Ascending aorta (tissue), 2 donors: Measurements from ENCODE around the gene CNMD. TPM values are rescaled to one million over a fixed set of nuclear protein-coding genes. Genes with fewer than 3 reads are reported as not detected.
"Not testable (repeated sequence)": the region's sequence is repeated elsewhere in the genome, so short reads cannot be mapped to it uniquely, and the experiment has no call there.

Experiments
- DNase-seq, 2 donors: peaks; one replicate each; pipeline ENCODE4 v3.0.0-alpha.2; 2019; ENCODE audit warnings: low spot score in 2 of 2
- H3K27ac ChIP-seq, 2 donors: fragments of 200-600 bp; sonication (generic); one replicate each; pipeline ENCODE4 v1.5.1; 2016 to 2017; ENCODE audit warnings: mild to moderate bottlenecking in 1 of 2
- H3K27me3 ChIP-seq: fragments of 200-600 bp; sonication (generic); one replicate; pipeline ENCODE4 v1.5.1; 2017
- H3K36me3 ChIP-seq, 2 donors: fragments of 200-600 bp; sonication (generic); one replicate each; pipeline ENCODE4 v1.5.1; 2016
- H3K4me1 ChIP-seq, 2 donors: fragments of 200-600 bp; sonication (generic); one replicate each; pipeline ENCODE4 v1.5.1; 2016 to 2017; ENCODE audit warnings: mild to moderate bottlenecking in 1 of 2
- H3K4me3 ChIP-seq, 2 donors: fragments of 200-600 bp; sonication (generic); one replicate each; pipeline ENCODE4 v1.5.1; 2016 to 2017; ENCODE audit warnings: mild to moderate bottlenecking in 1 of 2
- H3K9me3 ChIP-seq, 2 donors: fragments of 200-600 bp; sonication (generic); one replicate each; pipeline ENCODE4 v1.5.1; 2016
- intact Hi-C: fragments of 100-400 bp; cut with DNase I; formaldehyde crosslinking; loops from one replicate; pipeline ENCODE4 v1.15.1; 2023
- total RNA-seq: library from RNA; depleted of rRNA; stranded (reverse); fragments of >200 nt; gene quantifications from one replicate; pipeline ENCODE4 v1.1.0, GENCODE V29; 2016
- TF ChIP-seq, protein P1 (sequence below), 3 experiments: fragments of 200-600 bp in 2 of 3; fragments of 450-650 bp in 1 of 3; sonication (generic) in 2 of 3; IDR thresholded peaks; one replicate each; pipeline ENCODE4 v1.5.1; 2016 to 2019; ENCODE audit warnings: antibody characterized with exemption in 3 of 3, mild to moderate bottlenecking in 1 of 3, moderate library complexity in 1 of 3

CNMD gene
- total RNA-seq, 1 donor from 2014 or later, result not detected

DNA sequence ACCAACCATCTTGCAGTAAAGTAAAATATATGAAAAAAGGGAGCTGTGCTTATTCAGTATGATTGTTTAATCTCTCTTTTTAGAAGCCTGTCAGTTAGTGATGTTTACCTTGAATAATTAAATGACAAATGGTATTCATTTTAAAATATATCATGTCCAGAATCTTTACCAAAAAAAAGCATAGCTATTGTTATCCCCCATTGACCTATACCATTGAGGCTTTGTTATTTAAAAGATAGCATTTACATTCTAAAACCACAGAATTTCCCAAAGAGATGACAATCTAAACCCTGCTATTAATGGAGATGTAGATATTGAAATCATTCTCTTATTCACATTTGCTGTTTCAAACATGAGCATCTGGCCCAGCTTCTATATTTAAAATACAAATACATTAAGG is 2.2 kb downstream of the CNMD start:
- intact Hi-C loops, result no loop called here
- peaks cover 7% of the 10 kb centered on the region for H3K27me3 ChIP-seq

DNA sequence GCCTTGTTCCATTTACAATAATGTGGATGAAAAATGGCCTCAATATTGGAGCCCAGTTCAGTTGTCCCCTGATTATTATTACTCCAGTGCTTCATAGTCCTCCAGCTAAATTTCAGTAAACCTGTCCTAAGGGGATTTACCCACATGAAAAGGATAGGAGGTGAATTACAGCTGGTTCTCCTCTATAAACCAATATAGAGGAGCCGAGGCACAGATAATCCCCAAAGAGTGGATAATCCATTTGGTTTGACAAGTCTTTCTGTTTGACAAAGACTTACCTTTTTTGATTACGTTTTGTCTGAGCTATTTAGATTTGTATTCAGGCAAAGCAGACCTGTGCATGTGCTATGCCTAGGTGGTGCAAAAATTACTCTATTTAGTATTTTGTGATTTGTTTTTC is 2.7 kb downstream of the CNMD start:
- TF ChIP-seq, protein P1, sequence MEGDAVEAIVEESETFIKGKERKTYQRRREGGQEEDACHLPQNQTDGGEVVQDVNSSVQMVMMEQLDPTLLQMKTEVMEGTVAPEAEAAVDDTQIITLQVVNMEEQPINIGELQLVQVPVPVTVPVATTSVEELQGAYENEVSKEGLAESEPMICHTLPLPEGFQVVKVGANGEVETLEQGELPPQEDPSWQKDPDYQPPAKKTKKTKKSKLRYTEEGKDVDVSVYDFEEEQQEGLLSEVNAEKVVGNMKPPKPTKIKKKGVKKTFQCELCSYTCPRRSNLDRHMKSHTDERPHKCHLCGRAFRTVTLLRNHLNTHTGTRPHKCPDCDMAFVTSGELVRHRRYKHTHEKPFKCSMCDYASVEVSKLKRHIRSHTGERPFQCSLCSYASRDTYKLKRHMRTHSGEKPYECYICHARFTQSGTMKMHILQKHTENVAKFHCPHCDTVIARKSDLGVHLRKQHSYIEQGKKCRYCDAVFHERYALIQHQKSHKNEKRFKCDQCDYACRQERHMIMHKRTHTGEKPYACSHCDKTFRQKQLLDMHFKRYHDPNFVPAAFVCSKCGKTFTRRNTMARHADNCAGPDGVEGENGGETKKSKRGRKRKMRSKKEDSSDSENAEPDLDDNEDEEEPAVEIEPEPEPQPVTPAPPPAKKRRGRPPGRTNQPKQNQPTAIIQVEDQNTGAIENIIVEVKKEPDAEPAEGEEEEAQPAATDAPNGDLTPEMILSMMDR (IDR thresholded peaks at IDR 0.05), result no peak
- intact Hi-C loops, result no loop called here
- Histone ChIP-seq H3K36me3 (no peaks in the 10 kb centered on the region), H3K27ac (no peak overlapping the region), H3K4me1 (peaks cover 0 to 2% of the 10 kb centered on the region in 2 donors), H3K4me3 (no peak overlapping the region), H3K27me3 (peaks cover 7% of the 10 kb centered on the region), H3K9me3 (no peaks in the 10 kb centered on the region)
- no peak for DNase-seq

More for the DNA sequence above, 2.2 kb downstream of the CNMD start:
- TF ChIP-seq, protein P1 (IDR thresholded peaks at IDR 0.05), result no peak
- DNase-seq, result no peak
- Histone ChIP-seq H3K36me3 (no peaks in the 10 kb centered on the region), H3K4me3 (no peak overlapping the region), H3K27ac (no peak overlapping the region), H3K9me3 (no peaks in the 10 kb centered on the region), H3K4me1 (peaks cover 0 to 2% of the 10 kb centered on the region in 2 donors)

DNA sequence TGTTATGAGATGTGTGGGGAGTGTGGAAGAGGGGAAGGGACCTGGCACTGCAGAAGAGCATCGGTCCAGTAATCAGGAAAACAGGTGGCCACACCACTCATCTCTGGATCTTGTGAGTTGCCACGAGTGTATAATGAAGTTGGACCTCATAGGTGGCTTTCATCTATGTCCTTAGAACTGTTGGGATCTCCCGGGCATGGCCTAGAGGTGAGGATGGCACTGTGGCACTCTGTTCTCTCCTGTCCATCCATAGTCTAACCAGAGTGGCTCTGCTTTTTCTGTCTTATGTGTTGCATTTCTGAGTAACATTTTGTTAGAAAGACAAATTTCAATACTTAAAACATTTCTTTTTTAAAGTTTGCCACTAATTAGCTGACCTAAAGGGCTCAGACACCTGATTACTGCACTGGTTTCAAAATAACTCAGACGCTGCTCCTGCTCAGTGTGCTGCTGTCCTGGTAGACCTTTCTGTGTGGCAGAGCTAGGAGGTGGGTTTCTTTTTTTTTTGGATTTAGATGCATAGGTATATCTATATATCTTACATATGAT is 5.5 kb downstream of the CNMD start:
- TF ChIP-seq, protein P1 (IDR thresholded peaks at IDR 0.05), result no peak
- Histone ChIP-seq H3K27ac (no peak overlapping the region), H3K4me1 (peaks cover 0 to 2% of the 10 kb centered on the region in 2 donors), H3K36me3 (no peaks in the 10 kb centered on the region), H3K9me3 (no peaks in the 10 kb centered on the region), H3K4me3 (no peak overlapping the region), H3K27me3 (peaks cover 1% of the 10 kb centered on the region)
- intact Hi-C loops, result no loop called here
- DNase-seq, result no peak

DNA sequence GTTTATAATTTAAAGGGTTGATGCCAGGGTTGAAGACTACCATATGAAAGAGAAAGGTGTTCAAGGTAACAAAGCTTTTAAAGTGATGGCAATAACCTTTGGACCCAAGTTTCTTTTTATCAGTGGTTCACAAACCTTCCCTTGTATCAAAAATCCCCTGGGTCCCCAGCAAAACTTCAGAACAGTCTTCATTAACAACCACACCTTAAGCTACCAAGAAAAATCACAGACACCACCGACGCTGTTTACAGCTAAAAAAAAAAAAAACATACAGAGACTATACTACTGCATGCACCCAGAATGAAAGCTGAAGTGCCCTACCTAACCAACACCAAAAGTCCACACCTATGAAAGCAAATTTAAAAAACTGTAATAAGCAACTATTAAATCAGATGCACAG is 13.4 kb downstream of the CNMD start:
- Histone ChIP-seq H3K36me3 (no peaks in the 10 kb centered on the region), H3K4me1 (no peaks in the 10 kb centered on the region), H3K4me3 (no peak overlapping the region), H3K27ac (no peak overlapping the region), H3K27me3 (no peaks in the 10 kb centered on the region), H3K9me3 (peaks cover 0 to 6% of the 10 kb centered on the region in 2 donors)
- intact Hi-C loops, result no loop called here
- TF ChIP-seq, protein P1 (IDR thresholded peaks at IDR 0.05), result no peak
- DNase-seq, result no peak

DNA sequence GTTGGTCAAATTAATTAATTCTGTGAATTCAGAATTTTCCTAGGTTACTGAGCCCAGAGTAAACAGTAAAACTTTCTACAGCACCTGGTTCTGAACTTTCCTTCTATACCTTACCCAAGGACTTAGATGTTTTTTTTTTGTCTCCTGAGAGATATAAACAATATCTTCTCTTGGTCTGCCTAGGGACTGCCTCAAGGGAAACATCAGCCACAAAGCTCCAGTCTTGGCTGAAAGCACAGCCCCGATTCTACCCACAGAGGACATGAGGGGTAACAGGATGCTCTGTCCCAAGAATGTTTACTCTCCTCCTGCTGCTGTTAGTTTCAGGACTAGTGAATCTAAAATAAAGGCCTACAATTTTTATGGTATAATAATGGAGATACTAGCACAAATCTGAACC is 14.3 kb downstream of the CNMD start:
- peaks cover 0 to 6% of the 10 kb centered on the region in 2 donors for H3K9me3 ChIP-seq
- DNase-seq, result no peak
- H3K4me1 ChIP-seq, result no peaks in the 10 kb centered on the region
- no peaks in the 10 kb centered on the region for H3K27me3 ChIP-seq
- TF ChIP-seq, protein P1 (IDR thresholded peaks at IDR 0.05), result no peak
- H3K27ac ChIP-seq, result no peak overlapping the region
- intact Hi-C loops, result no loop called here
- peaks cover 0 to 4% of the 10 kb centered on the region in 2 donors for H3K36me3 ChIP-seq
- H3K4me3 ChIP-seq, result no peak overlapping the region

DNA sequence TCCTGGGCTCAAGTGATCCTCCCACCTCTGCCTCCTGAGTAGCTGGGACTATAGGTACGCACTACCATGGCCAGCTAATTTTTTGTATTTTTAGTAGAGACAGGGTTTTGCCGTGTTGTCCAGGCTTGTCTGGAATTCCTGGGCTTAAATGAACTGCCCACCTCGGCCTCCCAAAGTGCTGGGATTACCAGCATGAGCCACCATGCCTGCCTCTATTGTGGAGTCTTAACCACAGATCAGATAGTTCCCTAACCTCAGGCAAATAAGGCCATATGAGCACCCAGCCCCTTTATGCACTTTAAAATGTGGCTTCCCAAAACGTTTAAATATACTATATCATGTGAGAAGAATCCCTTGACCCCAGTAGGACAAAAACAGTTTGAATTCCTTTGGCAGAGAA is 16.4 kb downstream of the CNMD start:
- H3K4me3 ChIP-seq, result no peak overlapping the region
- H3K27ac ChIP-seq, result no peak overlapping the region
- intact Hi-C loops, result no loop called here
- peaks cover 0 to 6% of the 10 kb centered on the region in 2 donors for H3K9me3 ChIP-seq
- peaks cover 0 to 4% of the 10 kb centered on the region in 2 donors for H3K36me3 ChIP-seq
- TF ChIP-seq, protein P1 (IDR thresholded peaks at IDR 0.05), result no peak
- no peaks in the 10 kb centered on the region for H3K4me1 ChIP-seq
- no peak for DNase-seq
- H3K27me3 ChIP-seq, result no peaks in the 10 kb centered on the region

DNA sequence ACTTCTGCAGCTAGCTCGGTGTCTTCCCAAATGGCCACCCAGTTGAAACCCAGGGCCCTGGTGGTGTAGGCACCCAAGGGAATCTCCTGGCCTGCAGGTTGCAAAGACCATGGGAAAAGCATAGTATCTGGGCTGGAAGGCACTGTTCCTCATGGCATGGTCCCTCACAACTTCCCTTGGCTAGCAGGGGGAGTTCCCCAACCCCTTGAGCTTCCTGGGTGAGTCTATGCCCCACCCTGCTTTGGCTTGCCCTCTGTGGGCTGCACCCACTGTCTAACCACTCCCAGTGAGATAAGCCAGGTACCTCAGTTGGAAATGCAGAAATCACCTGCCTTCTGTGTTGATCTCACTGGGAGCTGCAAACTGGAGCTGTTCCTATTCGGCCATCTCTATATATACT is 18.3 kb downstream of the CNMD start:
- DNase-seq, H3K36me3 ChIP-seq, H3K4me1 ChIP-seq, intact Hi-C loops, H3K27me3 ChIP-seq, H3K27ac ChIP-seq, H3K4me3 ChIP-seq, H3K9me3 ChIP-seq: not testable (repeated sequence)

DNA sequence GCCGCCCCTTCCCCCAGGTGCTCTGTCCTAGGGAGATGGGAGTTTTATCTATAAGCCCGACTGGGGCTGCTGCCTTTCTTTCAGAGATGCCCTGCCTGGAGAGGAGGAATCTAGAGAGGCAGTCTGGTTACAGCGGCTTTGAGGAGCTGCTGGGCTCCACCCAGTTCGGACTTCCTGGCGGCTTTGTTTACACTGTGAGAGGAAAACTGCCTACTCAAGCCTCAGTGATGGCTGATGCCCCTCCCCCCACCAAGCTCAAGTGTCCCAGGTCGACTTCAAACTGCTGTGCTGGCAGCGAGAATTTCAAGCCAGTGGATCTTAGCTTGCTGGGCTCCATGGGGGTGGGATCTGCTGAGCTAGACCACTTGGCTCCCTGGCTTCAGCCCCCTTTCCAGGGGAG is 18.7 kb downstream of the CNMD start:
- H3K27ac ChIP-seq, H3K4me1 ChIP-seq, H3K4me3 ChIP-seq, H3K36me3 ChIP-seq, H3K27me3 ChIP-seq, H3K9me3 ChIP-seq, intact Hi-C loops, DNase-seq: not testable (repeated sequence)
